Activated CD4-positive, alpha-beta T cell treated with anti-CD3 and anti-CD28 coated beads, Interleukin-2, amount 50 U/mL, for 1 hour (primary cell): ENCODE results near the gene DNASE1L3.
A peak's percentile ranks its signal among the peaks of the same experiment; 100 is the strongest.

Source experiments
- DNase-seq: peaks from one replicate; pipeline ENCODE4 v3.0.0-alpha.2; 2020

Gene DNASE1L3

GRCh38 chr3:58176827-58177489, 33.8 kb downstream of the DNASE1L3 start:
- DNase-seq: no peak

- no peak for DNase-seq
Measured at GRCh38 chr3:58176185-58176530, 34.6 kb downstream of the DNASE1L3 start.

GRCh38 chr3:58175437-58176184, 35.2 kb downstream of the DNASE1L3 start:
- DNase-seq: no peak

- DNase-seq: no peak
Measured at GRCh38 chr3:58175187-58175436, 35.7 kb downstream of the DNASE1L3 start.

- DNase-seq: peak; percentile 31
Measured at GRCh38 chr3:58173669-58174398, 36.9 kb downstream of the DNASE1L3 start.

GRCh38 chr3:58173029-58173668, 37.6 kb downstream of the DNASE1L3 start:
- DNase-seq: no peak

GRCh38 chr3:58171126-58171525, 39.6 kb downstream of the DNASE1L3 start:
- no peak for DNase-seq

GRCh38 chr3:58170376-58170775, 40.4 kb downstream of the DNASE1L3 start:
- no peak for DNase-seq

GRCh38 chr3:58169371-58169770, 41.4 kb downstream of the DNASE1L3 start:
- no peak for DNase-seq

- no peak for DNase-seq
Measured at GRCh38 chr3:58168498-58168897, 42.3 kb downstream of the DNASE1L3 start.

GRCh38 chr3:58167431-58168351, 43.1 kb downstream of the DNASE1L3 start:
- DNase-seq: peak; percentile 50

- DNase-seq: no peak
Measured at GRCh38 chr3:58164906-58165821, 45.6 kb downstream of the DNASE1L3 start.

GRCh38 chr3:58164199-58164879, 46.4 kb downstream of the DNASE1L3 start:
- DNase-seq: no peak

GRCh38 chr3:58163234-58163633, 47.5 kb downstream of the DNASE1L3 start:
- no peak for DNase-seq

GRCh38 chr3:58161435-58162398, 49.1 kb downstream of the DNASE1L3 start:
- no peak for DNase-seq

- no peak for DNase-seq
Measured at GRCh38 chr3:58160399-58160798, 50.4 kb downstream of the DNASE1L3 start.

GRCh38 chr3:58158442-58159153, 52.2 kb downstream of the DNASE1L3 start:
- no peak for DNase-seq

- no peak for DNase-seq
Measured at GRCh38 chr3:58157700-58158099, 53.1 kb downstream of the DNASE1L3 start.

GRCh38 chr3:58155838-58156237, 54.9 kb downstream of the DNASE1L3 start:
- DNase-seq: no peak
